Thyroid gland (tissue), 4 donors: Measurements from ENCODE around the gene AGBL4. TPM values are rescaled to one million over a fixed set of nuclear protein-coding genes. Genes with fewer than 3 reads are reported as not detected.

Experiments
- DNase-seq, 2 donors: peaks; one replicate each; pipeline ENCODE4 v3.0.0-alpha.2; 2019
- H3K27ac ChIP-seq, 3 donors: fragments of 200-600 bp; sonication (generic); 1 replicate in 2 of 3; 2 replicates in 1 of 3; pipeline ENCODE4 v1.5.1; 2016 to 2019; ENCODE audit warnings: mild to moderate bottlenecking in 1 of 3, moderate library complexity in 1 of 3
- H3K27me3 ChIP-seq: fragments of 200-600 bp; sonication (generic); one replicate; pipeline ENCODE4 v1.5.1; 2019
- H3K36me3 ChIP-seq, 2 donors: fragments of 200-600 bp; sonication (generic); one replicate each; pipeline ENCODE4 v1.5.1; 2016 to 2019
- H3K4me1 ChIP-seq, 2 donors: fragments of 200-600 bp; sonication (generic); one replicate each; pipeline ENCODE4 v1.5.1; 2017 to 2019
- H3K4me3 ChIP-seq, 3 donors: fragments of 200-600 bp; sonication (generic); replicated peaks in 1 of 3; 1 replicate in 2 of 3; 2 replicates in 1 of 3; pipeline ENCODE4 v1.5.1; 2016; ENCODE audit warnings: mild to moderate bottlenecking in 1 of 3
- H3K9me3 ChIP-seq: fragments of 200-600 bp; sonication (generic); one replicate; pipeline ENCODE4 v1.5.1; 2017
- POLR2A ChIP-seq, 2 donors: fragments of 450-650 bp; IDR thresholded peaks; one replicate each; pipeline ENCODE4 v1.6.1; 2017; ENCODE audit warnings: antibody characterized with exemption in 2 of 2, mild to moderate bottlenecking in 2 of 2, moderate library complexity in 1 of 2
- WGBS, 2 donors: methylation state at CpG; one replicate each; pipeline ENCODE4 v1.1.5; 2017; 5-methylcytosine and 5-hydroxymethylcytosine counted together
- intact Hi-C: fragments of 100-400 bp; cut with DNase I; formaldehyde crosslinking; loops from one replicate; pipeline ENCODE4 v1.15.1; 2023
- total RNA-seq, 4 donors: library from RNA; depleted of rRNA; stranded (reverse); fragments of >200 nt; gene quantifications; one replicate each; pipeline ENCODE4 v1.2.3, GENCODE V29; 2016
- TF ChIP-seq, protein P1 (sequence below), 6 experiments: fragments of 200-600 bp in 3 of 6; fragments of 450-650 bp in 3 of 6; sonication (generic) in 3 of 6; IDR thresholded peaks; one replicate each; pipeline ENCODE4 v1.5.1; 2016 to 2019; ENCODE audit warnings: antibody characterized with exemption in 6 of 6, mild to moderate bottlenecking in 2 of 6, inconsistent platforms in 1 of 6, moderate library complexity in 1 of 6

Gene AGBL4
- total RNA-seq, 4 donors from 2014 or later, result 2.1 to 6.0 (median 4.8) TPM

DNA sequence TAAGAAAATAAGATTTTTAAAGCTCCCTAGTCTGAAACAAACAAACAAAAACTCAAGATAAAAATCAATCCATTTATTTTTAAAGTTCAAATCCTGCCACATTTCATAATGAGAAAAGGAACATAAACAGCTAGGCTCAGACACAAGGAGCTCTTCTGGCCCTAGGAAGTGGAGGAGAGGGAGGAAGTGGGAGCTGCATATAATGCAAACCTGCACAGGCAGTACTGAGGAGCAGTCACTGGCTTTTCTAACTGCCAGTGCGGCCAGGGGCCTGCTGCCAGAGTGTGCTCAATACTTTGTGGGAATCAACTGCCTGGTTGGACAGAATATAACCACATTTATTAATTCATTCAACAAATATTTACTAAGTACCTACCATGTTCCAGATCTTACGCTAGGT is 1411.9 kb downstream of the AGBL4 start:
- Histone ChIP-seq H3K27me3 (no peaks in the 10 kb centered on the region), H3K27ac (no peak overlapping the region), H3K36me3 (no peaks in the 10 kb centered on the region), H3K4me3 (no peak overlapping the region), H3K9me3 (no peaks in the 10 kb centered on the region), H3K4me1 (peaks cover 0 to 6% of the 10 kb centered on the region in 2 donors)
- TF ChIP-seq POLR2A (IDR thresholded peaks at IDR 0.05), result no peak
- TF ChIP-seq, protein P1, sequence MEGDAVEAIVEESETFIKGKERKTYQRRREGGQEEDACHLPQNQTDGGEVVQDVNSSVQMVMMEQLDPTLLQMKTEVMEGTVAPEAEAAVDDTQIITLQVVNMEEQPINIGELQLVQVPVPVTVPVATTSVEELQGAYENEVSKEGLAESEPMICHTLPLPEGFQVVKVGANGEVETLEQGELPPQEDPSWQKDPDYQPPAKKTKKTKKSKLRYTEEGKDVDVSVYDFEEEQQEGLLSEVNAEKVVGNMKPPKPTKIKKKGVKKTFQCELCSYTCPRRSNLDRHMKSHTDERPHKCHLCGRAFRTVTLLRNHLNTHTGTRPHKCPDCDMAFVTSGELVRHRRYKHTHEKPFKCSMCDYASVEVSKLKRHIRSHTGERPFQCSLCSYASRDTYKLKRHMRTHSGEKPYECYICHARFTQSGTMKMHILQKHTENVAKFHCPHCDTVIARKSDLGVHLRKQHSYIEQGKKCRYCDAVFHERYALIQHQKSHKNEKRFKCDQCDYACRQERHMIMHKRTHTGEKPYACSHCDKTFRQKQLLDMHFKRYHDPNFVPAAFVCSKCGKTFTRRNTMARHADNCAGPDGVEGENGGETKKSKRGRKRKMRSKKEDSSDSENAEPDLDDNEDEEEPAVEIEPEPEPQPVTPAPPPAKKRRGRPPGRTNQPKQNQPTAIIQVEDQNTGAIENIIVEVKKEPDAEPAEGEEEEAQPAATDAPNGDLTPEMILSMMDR (IDR thresholded peaks at IDR 0.05), result no peak
- WGBS, 2 donors, result 83 to 88% methylated on average over 2 of the region's 2 CpGs
- intact Hi-C loops, result no loop called here
- DNase-seq, result no peak

DNA sequence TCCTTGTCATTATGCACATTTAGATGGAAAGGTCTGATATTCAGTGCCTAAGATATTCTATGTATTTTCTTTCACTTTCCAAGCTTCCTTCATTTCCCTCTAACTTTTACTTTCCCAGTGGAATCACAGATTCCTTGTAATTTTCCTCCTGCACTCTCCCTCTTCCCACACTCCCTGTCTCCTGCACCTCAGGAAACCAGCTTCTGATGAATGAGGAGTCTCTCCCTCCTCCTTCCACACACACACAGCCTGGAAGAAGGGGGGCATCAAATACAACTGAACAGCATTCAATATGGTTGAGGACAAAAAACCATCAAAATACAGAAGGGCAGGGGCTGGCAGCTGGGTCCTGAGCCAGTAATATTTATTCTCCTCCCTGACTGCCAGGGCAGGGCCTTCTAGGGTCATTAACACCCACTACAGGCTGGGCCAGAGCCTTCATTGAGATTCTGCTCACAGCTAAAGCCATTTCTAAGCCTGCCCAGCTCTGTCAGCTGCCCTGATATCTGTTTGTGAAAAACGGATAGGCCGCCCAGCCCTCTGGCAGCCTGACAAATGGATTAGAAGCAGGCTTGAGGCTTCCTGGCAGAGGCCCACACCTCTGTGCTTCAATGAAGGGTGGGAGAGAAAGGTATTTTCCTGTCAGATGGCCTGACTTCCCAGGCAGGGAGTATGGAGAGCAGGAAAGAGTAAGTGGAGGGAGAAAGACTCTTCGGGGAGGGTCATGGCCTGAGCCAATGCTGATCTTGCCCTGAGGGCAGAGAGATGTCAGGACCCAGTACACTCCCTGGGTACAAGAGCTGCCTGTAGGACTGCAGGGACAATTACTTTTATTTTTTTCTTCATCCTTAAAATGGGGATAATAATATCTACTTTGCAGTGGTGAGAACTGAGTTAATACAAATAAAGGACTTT is 1412.9 kb downstream of the AGBL4 start:
- WGBS, 2 donors, result 57 to 69% methylated on average over 3 of the region's 3 CpGs

DNA sequence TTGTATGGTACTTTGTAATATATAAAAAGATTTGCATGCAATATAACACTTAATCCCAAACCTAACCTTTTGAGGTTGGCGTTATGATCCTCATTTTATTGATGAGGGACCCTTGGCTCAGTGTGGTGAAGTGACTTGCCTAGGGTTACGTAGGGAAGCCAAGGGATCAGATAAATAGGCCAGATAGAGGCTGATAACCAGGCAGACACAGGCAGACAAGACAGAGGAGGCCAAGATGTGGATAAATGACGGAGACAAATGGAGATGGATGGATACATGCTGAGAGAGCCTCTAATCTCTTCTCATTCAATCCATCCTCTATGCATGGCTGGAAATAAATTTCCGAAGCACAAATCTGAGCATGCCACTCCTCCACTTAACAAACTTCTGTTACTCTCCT is 1414.9 kb downstream of the AGBL4 start:
- intact Hi-C loops, result no loop called here
- WGBS, 2 donors, result 90 to 94% methylated on average over 4 of the region's 4 CpGs
- H3K9me3 ChIP-seq, result no peaks in the 10 kb centered on the region
- H3K36me3 ChIP-seq, result no peaks in the 10 kb centered on the region
- DNase-seq, result no peak
- no peak overlapping the region for H3K27ac ChIP-seq
- H3K4me3 ChIP-seq, result no peak overlapping the region
- H3K4me1 ChIP-seq, result peaks cover 0 to 6% of the 10 kb centered on the region in 2 donors
- H3K27me3 ChIP-seq, result no peaks in the 10 kb centered on the region
- TF ChIP-seq POLR2A (IDR thresholded peaks at IDR 0.05), result no peak
- TF ChIP-seq, protein P1 (IDR thresholded peaks at IDR 0.05), result no peak

More for the DNA sequence above, 1412.9 kb downstream of the AGBL4 start:
- DNase-seq, result peak; percentile 31 to 39
- TF ChIP-seq, protein P1 (IDR thresholded peaks at IDR 0.05), result no peak
- TF ChIP-seq POLR2A (IDR thresholded peaks at IDR 0.05), result no peak
- Histone ChIP-seq H3K36me3 (no peaks in the 10 kb centered on the region), H3K4me3 (no peak overlapping the region), H3K27ac (no peak overlapping the region), H3K4me1 (peaks cover 0 to 6% of the 10 kb centered on the region in 2 donors), H3K9me3 (no peaks in the 10 kb centered on the region), H3K27me3 (no peaks in the 10 kb centered on the region)
- intact Hi-C loops, result no loop called here

DNA sequence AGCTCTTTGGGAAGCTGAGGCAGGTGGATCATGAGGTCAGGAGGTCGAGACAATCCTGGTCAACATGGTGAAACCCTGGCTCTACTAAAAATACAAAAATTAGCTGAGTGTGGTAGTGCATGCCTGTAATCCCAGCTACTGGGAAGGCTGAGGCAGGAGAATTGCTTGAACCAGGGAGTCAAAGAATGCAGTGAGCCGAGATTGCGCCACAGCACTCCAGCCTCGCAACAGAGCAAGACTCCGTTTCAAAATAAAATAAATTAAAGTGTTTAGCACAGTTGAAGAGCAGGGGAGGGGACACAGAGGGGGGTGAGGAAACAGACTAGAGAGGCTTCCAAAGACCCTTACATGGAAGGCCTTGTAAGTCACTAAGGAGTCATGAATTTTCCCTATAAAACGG is 1420.5 kb downstream of the AGBL4 start:
- DNase-seq, result no peak

More for the DNA sequence above, 1420.5 kb downstream of the AGBL4 start:
- WGBS, 2 donors, result 73 to 85% methylated on average over 6 of the region's 6 CpGs
- TF ChIP-seq, protein P1 (IDR thresholded peaks at IDR 0.05), result no peak
- no peak for TF ChIP-seq POLR2A (IDR thresholded peaks at IDR 0.05)
- Histone ChIP-seq H3K27me3 (no peaks in the 10 kb centered on the region), H3K4me3 (no peak overlapping the region), H3K9me3 (no peaks in the 10 kb centered on the region), H3K4me1 (no peaks in the 10 kb centered on the region), H3K36me3 (no peaks in the 10 kb centered on the region), H3K27ac (no peak overlapping the region)
- intact Hi-C loops, result no loop called here
